ENCODE data around the gene EYA2. TPM values are rescaled to one million over a fixed set of nuclear protein-coding genes. Genes with fewer than 3 reads are reported as not detected.
A peak's percentile ranks its signal among the peaks of the same experiment; 100 is the strongest.

Gene EYA2
- polyA plus RNA-seq, 10 donors, result 1.3 to 7.0 (median 2.5) TPM

DNA sequence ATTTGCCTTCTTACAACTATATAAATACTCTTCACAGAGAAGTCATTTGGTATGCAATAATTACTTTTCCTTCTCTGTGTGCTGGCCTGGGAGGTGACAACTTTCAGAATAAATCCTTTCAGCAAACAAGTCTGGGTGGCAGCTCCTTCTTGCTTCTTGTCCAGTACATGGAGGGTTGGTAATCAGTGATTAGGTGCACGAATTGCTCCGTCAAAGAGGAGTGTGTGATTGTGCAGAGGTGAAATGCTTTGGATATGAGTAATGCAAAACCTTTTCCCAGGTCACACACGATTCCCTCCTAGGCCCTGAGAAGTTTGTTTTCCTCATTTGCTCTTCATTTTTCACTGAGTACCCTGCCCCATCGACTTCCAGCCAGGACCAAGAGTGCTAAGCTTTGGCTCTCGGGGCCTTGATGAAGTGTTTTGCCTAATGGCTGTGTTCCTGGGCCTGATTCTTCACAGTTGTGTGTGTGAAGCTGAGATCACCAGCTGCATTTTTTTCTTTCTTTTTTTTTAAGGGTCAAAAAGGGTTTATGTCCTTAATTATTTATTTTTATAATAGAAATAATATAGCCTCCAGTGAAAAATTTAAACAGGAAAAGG is 245.4 kb downstream of the EYA2 start:
- no peak for DNase-seq

DNA sequence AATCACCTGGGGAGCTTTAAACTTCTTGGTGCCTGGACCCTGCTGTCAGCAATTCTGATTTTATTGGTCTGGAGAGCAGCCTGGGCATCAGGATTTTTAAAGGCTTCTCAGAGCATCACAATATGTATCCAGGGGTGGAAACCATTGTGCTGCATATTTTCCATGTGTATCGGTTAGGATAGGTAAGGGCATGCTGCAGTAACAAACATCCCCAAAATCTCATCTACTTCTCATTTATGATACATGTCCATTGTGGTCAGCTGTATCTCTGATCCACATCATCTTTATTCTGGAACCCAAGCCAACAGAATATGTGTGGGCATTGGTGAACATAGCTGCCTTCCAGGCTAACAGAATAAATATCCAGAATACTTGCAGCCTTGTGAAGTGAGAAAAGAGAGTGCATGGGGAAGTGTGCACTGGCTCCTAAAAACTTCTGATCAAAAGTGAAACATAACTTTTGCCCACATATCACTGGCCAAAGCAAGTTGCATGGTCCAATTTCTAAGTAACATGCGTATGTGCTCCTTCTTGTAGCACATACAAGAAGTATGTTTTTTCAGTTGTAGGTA is 246.8 kb downstream of the EYA2 start:
- DNase-seq, result no peak

DNA sequence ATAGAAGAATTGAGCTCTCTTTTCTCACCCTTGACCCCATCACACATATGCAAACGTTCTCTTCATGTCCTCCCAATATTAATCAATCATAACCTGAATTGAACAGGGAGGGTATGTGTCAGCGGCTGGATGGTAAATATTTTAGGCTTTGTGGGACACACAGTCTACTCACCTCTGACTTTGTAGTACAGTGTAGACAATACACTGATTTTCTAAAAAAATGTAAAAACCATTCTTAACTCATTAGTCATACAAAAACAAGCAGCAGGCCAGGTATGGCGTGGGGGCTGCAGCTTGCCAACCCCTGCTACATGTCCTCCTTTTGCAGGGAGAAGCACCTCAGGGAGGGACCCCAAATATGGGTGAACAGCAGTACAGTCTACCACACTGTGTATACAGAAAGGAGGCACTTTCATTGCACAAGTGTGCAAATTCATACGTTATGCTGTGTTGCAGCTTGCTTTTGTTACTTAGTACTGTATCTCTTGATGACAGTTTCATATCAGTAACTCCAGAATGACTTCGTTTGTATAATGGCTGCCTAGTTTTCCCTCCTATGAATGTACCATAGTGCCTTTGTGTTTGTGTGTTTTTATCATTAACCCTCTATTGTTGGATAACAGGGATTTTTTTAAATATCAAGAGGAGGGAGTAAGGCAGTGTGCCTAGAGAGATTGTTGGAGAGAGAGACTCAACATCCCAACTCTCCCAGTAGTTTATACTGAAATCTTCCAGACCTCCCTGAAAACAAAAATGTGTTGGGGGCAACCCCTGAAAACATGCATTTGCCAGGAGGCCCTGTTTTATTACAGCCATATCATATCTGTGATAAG is 247.5 kb downstream of the EYA2 start:
- no peak for DNase-seq

- DNase-seq, result no peak
Observed at GRCh38 chr20:47142774-47143170, 248.1 kb downstream of the EYA2 start.

DNA sequence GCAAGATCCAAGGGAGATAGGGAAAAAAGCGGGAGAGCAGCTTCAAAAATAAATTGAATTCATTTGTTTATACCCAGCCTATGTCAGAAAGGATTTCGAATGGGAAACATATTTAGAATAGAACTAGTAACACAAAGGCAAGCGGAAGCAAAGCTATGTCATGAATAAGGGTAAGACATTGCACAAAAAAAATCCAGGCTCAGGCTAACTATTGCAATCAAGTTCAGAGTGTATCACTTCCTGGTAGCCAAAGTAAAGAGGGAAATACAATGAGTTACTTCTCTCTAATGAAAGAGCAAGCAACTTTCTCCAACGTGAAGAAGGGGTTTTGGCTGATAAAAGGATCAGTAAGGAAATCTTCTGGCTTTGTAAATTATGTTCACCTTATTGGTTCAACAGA is 249.0 kb downstream of the EYA2 start:
- DNase-seq, result no peak

GRCh38 chr20:47144463-47144862 is 249.8 kb downstream of the EYA2 start:
- DNase-seq, result no peak

- no peak for DNase-seq
Observed at GRCh38 chr20:47146686-47147085, 252.0 kb downstream of the EYA2 start.

DNA sequence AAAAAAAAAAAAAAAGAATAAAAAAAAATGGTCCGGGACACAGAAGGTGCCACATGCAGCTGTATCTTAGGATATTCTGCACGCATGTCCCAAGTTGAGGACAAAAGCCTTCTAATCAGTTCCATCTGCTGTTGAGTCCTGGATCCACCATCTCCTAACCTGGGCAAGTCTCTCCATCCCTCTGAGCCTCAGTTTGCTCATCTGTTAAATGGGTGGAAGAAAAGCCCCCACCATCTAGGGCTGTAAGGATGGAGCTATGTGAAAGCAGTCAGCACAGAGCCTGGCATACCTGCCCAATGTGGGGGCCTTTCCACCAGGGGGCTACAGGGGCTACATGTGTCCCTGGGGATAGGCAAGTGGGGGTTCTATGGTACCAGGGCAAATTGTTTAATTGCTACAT is 253.4 kb downstream of the EYA2 start:
- no peak for DNase-seq

GRCh38 chr20:47149939-47150338 is 255.3 kb downstream of the EYA2 start:
- DNase-seq, result no peak

GRCh38 chr20:47150403-47151152 is 255.9 kb downstream of the EYA2 start:
- DNase-seq, result peak; percentile 59 to 82 (median 67)

- DNase-seq, result no peak
Observed at GRCh38 chr20:47152068-47152467, 257.4 kb downstream of the EYA2 start.

DNA sequence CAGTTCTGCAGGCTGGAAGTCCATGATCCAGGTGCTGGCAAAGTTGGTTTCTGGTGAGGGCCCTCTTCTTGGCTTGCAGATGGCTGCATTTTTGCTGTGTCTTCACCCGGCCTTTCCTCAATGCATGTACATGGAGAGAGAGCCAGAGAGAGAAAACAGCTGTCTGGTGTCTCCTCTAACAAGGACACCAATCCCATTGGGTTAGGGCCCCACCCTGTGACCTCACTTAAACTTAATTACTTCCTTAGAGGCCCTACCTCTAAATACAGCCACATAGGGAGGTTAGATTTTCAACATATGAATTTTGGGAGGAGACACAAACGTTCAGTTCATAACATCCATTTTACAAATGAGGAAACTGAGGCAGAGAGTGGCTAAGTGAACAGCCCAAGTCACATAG is 259.4 kb downstream of the EYA2 start:
- no peak for DNase-seq

- DNase-seq, result no peak
Observed at GRCh38 chr20:47156301-47157137, 261.9 kb downstream of the EYA2 start.

GRCh38 chr20:47159166-47159565 is 264.5 kb downstream of the EYA2 start:
- no peak for DNase-seq

- DNase-seq, result no peak
Observed at GRCh38 chr20:47160240-47160639, 265.6 kb downstream of the EYA2 start.

- DNase-seq, result no peak
Observed at GRCh38 chr20:47160992-47161391, 266.3 kb downstream of the EYA2 start.

GRCh38 chr20:47161411-47161810 is 266.8 kb downstream of the EYA2 start:
- DNase-seq, result no peak

- peak in 1 of 3 donors; percentile 52 for DNase-seq
Observed at GRCh38 chr20:47164140-47164539, 269.5 kb downstream of the EYA2 start.

DNA sequence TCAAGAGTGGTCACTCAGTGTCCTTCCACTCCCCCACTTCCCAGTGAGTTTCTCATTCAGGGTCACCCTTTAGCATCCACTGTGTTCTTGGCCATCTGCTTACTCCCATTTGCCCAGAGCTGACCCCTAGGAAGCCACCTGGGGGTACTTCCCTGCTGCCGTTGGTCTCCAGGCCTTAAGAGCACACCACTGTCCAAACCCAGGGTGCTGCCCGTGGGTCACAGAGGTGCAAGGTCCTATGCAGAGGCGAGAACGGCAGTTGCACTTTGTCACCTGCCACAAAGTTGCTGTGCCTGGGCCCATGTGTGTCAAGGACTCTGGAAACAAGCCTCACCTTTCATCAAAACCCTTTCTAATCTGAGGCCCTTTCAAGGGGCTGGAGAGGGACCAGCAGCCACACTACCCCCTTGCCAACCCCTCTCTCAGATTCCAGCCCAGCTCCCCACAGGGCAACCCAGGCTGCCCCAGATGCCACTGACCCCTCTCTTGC is 270.8 kb downstream of the EYA2 start:
- DNase-seq, result no peak

GRCh38 chr20:47167846-47168245 is 273.2 kb downstream of the EYA2 start:
- no peak for DNase-seq

DNA sequence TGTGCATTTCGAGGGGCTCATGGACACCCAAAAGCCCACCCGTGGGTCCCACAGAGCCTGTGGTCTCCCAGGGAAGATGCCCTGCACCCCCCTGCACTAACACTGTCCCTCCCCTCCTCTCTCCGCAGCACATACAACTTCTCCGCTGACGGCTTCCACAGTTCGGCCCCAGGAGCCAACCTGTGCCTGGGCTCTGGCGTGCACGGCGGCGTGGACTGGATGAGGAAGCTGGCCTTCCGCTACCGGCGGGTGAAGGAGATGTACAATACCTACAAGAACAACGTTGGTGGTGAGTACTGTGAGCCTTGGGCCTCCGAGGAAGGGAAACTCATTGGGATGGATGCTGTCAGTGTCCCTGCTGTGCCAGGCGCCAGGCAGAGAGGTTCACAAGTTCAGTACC is 277.9 kb downstream of the EYA2 start:
- DNase-seq, result no peak
